ENCODE data around the gene GCSAM.
"Not testable (repeated sequence)": the region's sequence is repeated elsewhere in the genome, so short reads cannot be mapped to it uniquely, and the experiment has no call there.

The GCSAM gene

DNA sequence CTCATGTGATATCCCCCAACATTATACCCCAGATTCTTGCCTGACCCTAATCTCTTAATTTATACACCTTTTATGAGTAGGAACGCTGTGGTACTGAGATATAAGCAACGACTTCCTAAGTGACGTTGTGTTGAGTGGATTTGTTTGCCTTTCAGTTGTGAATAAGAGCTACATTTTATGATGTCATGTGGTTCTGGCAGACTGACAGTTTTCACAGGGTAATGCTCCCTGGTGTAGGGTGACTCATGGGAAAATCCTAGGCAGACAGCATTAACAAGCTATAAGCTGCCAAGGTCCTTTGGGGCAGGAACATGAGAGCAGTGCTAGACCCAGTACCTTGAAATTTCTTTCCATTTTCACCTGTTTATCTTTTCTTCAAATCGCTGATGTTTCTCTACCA, 35.7 kb downstream of the GCSAM start:
- peak; percentile 38 for DNase-seq

DNA sequence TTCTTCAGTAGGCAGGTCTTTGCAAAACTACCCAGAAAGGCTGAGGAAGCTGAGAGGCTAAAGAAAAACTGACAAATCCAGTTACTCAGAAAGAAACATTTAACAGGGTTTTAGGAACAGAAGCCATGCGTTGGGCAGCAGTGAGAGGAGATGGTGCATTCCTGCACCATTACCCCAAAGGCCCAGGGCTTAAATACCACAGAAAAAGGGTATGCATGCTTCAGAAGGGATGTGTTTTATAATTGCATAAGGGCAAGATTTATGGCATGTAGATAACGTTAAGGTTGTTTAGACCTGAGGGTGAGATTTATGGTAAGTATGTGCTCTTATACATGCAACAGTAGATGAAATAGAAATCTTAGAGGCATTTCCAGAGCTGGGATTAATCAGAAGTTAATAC, 36.9 kb downstream of the GCSAM start:
- no peak for DNase-seq

DNA sequence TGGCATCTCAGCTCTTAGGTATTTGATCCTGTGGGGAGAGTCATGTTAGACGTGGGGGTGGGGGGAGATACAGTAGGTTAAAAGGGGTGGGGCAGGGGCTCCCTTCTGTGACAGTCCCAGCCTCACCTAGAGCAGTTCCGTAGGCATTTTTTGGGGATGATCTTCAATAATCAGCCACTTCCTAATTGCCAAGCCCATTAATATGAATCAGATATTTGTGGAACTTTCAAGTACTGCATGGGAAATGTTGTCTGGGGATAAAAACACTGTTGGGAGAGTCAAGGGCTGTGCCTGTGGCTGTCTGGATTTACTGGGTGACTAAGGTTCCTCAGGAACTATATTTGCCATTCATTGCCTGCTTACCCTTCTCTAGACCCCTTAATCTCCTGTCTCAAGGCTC, 37.3 kb downstream of the GCSAM start:
- no peak for DNase-seq

DNA sequence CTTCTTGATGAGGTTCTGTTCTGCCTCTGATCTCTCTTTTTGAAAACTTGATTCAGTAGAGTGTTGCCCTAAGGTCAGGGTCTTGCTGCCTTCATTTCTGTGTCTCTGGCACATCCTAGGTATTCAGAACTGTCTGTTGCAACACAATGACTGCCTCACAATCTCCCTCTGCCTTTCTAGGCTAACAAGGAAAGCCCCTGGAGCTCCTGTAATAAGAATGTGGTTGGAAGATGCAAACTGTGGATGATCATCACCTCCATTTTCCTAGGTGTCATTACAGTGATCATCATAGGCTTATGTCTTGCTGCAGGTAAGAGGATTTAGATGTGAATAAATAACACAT, 39.9 kb downstream of the GCSAM start:
- DNase-seq, result no peak

DNA sequence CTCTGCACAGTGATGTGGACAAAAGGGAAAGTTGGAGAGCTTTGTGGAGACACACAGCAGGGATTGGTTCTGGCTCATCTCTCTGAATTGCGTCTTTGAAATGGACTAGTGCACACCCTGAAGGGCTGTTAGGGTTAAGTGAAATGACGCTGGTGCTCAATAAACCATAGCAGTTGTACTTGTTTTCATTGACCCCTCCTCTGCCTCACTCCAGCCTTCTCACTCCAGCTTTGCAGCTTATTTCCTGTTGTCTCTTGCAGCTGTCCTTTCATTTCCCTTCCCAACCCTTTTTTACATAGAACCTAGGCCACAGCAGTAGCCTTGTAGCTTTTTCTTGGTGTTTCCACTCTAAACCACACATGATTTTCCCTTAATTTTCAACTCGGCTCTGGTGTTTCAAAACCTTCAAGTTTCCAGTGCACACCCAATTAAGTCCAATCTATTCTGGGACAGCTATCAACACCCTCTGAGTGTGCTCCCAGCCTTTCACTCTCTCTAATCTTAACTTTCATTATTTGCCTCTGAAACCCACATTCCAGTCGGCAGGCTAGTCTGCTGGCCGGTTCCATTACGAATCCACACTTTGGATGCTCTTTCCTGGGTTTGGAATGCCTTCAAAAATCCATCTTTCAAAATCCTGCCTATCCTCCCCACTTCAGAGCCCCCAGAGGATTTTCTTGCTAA, 40.4 kb downstream of the GCSAM start:
- DNase-seq, result no peak

DNA sequence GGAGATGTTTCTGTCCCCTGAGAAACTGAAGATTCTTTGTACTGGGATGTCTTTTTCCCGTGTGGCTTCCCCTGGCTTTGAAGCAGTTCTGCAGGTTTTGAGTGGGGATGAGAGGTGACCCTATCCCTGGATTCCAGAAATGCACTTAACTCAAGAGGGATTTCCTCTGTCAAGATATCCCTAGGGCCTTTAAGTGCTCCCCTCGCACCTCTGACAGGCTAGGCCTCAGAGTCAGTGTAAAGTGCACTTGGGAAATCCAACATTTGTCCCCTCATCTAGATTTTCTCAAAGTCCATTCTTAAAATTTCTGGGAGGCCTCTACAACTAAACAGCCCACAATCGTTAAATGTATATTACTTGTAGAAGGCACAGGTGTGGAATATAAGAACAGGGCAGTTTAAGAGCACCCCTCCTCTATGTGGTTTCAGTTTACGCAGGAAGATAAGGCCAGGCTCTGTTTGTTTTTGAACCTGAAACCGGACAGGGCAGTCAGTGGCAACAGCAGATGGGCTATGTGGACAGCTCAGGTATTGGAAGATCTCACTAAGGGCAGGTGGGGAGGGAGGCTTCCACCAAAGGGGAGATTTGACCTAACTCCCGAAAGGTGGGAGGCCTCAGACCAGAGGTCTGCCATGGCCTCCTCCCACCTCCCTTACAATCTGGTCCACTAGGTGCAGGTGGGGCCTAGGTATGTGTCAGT, 42.0 kb downstream of the GCSAM start:
- DNase-seq, result no peak

DNA sequence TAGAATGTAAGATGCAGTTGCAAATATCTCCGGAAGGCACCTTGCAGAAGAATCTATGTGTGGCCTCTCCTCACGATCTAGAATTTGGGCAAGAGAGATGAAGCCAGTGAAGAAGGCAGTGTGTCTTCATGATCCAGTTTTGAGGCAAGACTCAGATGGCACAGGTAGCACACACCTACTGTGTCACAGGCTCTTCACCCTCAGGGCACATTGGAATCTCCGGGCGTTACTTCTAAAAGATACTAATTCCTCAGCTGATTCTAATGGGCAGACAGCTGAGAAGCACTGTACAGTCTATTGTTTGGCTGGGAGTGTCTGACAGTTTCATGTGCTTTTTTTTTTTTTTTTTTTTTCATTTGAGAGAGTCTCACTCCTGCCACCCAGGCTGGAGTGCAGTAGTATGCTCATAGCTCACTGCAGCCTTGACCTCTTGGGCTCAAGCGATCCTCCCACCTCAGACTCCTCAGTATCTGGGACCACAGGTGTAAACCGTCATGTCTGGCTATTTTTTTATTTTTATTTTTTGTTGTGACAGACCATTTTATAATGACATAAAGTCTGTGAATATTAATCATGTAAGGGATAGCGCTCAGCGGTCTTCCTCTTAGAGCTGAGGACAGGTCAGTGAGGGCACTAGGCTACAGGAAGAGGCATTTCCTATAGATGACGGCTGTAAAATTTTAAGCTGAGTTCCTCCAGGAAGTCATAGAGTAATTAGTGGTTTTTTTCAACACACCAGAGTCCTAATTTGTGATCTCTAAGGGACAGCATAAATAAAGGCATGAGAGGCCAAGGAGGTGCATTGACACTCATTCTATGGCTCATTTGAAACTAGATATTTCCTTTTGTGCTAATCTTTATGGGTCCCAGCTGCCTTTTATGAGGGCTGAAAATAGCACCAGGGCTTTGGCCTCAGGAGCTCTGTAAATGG, 42.8 kb downstream of the GCSAM start:
- DNase-seq, result peak; percentile 24

DNA sequence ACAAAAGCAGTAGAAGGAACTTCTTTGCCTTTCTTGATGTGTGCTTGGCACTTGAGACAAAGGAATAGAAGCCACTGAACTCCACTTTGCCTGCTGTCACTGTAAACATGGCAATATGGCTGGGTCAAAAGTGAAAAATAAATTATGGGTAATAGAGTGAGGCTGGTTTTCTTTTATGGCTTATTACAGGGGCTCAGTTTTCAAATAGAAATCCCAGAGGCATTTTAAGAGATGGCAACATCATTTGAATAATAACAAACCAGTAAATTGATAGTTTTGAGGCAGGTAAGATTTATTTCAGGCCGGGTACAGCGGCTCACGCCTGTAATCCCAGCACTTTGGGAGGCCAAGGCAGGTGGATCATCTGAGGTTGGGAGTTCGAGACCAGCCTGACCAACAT, 44.1 kb downstream of the GCSAM start:
- DNase-seq, result no peak

DNA sequence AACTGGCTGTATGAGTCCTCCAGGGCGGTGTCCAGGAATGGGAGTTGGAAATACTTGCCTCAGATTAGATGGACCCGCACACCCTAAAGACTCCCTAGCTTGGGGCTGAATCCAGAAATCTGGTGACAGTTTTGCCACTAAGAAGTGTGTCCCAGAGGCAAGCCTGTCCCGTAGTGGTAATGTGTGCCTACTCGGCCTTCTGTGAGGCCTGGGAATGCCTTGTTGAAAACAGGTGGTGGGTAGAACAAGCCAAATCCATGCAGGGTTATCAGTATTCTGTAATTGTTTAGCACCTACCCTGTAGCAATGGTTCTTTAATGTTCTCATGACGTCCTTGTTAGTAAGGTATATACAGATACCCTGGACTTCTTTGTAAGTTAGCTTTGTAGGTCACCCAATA, 45.3 kb downstream of the GCSAM start:
- no peak for DNase-seq

DNA sequence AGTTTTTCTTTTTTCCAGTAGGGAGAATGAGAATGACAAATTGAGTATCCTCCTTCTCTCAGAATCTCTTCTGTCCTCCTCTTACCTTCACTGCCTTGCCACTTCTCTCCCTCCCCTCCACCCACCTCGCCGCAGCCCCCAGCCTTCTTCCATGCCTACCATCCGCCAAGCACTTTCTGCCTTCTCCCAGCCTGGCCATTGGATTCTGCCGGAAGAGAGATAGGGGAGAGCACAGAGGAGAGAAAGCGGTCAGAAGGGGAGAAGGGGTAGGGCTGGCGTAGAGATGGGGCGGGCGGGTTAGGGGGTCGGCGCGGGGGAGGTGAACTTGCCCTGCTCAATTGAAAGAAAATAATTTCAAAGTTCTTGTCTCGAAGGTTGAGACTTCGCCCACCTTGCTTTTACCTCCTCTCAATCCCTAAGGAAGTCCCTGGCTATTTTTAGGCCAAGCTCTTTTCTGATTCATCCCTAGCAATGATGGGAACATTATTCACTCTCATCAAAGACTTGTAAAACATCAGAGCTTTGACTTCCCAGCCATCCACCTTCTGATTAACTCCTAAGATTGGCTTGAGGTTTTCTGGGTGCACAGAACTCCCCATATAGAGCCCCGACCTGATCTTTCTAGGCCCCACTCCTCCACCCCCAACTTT, 46.0 kb downstream of the GCSAM start:
- no peak for DNase-seq

DNA sequence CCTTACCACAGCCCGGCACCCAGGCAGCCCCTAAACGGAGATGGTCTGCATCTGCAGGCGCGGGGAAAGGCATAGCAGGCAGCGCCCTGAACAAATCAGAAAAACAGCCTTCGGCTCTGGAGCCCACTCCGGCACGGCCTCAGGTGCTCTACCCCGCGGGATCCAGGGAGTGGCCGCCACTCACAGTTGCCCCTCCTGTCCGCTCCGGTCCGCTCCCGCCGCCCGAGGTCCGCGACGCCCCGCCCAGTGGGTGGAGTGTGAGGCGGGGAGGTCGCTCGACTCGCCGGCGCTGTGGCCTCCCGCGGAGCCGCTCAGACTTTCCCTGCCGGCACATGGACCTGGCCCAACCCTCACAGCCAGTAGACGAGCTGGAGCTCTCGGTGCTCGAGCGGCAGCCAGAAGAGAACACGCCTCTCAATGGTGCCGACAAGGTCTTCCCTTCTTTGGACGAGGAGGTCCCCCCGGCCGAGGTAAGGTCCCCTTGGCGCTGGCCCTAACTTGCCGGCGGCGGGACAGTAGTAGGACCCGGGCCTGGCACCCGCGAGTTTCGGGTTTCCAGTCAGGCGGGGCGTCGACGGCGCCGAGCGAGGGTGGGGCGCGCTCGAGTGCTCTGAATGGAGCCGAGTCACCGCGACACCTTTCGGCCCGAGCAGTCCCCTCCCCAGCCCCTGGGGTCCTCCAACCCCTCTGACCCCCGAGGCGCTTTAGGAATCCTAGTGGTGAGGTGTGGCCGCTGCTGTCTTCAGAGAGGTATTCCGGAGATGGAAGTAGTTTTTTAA, 46.8 kb downstream of the GCSAM start, which contains the start of gene C3orf52:
TSS of gene C3orf52 (plus strand) at position 314 of the 779 bp plus-strand sequence. CDS start at position 333, 19 bp downstream.
- peak; percentile 74 for DNase-seq

DNA sequence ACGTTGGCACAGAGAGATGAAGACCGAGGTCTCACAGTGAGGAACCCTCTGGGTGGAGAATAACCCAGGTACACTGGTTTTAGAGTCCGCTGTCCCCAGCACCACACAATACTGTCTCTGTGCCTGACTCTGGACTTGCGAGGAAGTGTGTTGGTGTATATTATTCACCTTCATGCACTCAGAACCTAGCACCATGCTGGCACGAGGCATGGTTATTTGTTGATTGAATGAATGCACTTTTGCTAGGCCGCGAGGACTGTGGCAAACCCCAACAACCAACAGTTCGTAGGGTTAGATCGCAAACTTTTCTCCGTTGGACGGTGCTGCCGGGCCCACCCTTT, 47.3 kb downstream of the GCSAM start:
- no peak for DNase-seq

DNA sequence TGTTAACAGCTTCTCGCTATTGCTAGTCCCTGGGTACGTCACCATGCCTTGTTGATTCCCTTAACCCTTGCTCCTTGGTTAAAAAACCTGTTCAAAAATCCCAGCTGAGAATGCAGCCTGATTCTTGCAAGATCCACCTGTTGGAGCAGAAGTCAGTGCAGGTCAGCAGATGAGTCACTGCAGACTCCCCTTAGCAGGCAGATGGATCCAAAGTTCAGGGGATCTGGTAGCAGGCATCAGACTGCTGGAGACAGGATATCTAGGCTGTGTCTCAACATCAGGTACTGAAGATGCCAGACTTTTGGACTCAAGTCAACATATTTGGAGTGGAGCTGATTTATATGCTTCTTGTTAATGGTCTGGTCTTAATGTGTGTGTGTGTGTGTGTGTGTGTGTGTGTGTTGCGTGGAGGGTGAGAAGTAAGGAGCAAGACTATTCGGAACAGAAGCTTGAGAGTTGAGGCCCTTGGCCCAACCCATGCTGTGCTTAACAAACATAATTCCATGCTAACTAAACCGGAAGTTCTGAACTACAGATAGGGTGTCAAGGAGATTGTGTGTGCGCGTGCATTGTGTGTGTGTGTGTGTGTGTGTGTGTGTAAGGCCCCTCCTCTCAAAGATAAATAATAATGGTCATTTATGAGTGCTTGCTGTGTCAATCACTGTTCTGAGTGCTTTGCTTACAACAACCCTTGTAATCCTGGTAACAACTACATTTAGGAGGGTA, 47.9 kb downstream of the GCSAM start:
- DNase-seq, result no peak

DNA sequence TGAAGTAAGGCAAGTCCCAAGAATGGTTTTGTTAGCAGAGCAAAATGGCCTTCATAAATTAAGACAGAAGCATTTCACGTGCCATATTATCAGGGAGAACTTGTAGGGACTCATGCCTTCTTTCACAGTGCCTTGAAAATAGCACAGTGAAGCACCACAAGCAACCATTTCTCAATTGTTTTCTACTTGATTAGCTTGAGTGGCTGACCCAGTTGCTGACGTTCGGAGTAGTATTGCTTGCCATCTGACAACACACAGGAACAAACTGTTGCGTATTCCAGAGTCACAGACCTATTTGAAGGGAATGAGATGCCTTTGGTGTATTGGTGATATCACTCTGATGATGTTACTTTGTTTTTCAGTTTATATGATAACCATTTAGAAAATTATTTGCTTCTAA, 49.8 kb downstream of the GCSAM start:
- DNase-seq, result no peak

DNA sequence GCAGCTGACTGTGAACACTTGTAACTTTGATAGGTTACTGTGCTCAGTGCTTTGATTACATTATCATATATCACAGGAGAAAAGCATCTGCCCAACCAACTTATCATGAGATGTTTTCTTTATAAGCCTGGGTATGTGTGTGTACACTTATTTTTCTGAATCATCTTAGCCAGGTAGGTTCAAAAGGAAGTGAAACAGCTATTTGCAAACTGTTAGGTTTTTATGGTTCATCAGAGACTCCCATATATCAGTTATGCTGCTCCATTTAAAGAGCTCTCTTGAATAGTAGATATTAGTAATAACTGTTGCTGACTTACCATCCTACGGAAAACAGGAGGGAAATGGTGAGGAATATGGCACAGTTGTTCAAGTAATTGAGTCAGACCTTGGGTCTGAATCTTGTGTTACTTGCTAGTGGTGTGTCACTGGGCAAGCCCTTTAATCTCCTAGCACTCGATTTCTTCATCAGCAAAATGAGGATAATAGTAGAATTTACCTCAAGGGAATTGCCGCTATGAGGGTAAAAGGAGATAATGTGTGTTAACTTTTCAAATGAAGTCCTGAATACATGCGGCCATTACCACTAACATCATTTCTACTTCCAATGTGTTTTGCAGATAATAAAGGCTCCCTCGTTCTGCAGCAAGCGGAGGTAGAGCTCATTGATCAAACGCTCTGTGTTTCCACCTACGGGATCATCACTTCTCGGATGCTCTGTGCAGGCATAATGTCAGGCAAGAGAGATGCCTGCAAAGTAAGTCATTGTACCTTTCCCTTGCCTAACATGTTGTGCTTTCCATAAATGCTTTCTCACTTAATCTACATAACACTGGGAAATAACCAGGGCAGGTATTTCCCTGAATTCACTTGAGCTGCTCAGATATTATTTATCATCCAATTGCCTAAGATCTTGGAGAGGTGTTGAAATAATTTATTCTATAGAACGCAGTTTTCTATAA, 54.6 kb downstream of the GCSAM start:
- no peak for DNase-seq

DNA sequence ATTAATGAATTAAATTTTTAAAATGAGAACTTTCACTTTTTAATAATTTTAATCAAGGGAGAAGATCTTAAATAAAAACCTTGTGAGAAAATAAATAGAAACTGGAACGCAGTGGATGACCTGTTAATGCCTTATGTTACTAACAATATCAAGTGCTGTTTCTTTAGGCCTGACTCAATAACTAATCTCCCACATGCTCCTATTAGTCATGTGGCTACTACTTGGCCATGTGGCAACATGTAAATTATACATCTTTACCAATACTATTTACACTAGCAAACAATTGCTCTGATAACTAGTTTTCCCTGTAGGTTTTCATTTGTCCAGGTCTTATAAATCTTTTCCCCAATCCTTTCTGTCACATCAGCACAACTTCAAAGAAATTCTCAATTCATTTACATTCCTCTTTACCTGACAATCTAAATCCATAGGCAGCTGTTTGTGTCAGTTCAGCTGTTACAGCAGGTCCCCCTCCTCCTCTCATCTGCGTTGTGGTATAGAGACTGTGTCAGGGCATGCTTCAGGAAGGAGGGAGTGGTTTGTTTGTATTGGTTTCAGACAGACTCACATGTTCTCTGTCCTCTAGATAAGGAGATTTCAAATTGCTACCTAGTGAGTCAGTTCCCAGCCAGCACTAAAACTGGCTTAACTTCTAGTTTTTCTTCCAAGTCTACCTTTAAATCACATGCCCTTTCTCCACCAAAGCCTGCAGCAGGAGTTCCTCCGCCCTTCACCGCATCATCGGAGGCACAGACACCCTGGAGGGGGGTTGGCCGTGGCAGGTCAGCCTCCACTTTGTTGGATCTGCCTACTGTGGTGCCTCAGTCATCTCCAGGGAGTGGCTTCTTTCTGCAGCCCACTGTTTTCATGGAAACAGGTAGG, 58.2 kb downstream of the GCSAM start:
- DNase-seq, result peak; percentile 18

DNA sequence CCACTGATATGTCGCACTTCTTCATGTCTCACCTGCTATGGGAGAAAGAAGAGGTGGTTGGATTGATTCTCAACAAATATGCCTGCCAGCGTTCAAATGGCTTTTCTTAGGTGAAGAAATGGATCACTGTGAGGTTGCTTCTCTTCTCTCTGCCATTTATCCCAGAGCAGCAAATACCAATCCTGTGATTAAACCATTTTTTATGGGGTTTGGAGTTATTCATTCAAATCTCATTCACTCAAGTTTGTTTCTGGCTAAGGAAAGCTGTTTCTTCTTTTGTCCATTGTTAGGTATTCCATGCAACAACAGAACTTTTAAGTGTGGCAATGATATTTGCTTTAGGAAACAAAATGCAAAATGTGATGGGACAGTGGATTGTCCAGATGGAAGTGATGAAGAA, 59.0 kb downstream of the GCSAM start:
- DNase-seq, result no peak

DNA sequence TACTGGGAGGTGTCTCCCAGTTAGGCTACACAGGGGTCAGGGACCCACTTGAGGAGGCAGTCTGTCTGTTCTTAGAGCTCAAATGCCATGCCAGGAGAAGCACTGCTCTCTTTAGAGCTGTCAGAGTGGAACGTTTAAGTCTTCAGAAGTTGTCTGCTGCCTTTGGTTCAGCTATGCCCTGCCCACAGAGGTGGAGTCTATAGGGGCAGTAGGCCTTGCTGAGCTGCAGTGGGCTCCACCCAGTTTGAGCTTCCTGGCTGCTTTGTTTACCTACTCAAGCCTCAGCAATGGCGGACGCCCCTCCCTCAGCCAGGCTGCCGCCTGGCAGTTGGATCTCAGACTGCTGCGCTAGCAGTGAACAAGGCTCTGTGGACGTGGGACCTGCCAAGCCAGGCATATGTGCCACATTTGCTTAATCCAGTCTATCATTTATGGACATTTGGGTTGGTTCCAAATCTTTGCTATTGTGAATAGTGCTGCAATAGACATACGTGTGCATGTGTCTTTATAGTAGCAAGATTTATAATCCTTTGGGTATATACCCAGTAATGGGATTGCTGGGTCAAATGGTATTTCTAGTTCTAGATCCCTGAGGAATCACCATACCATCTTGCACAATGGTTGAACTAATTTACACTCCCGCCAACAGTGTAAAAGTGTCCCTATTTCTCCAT, 60.5 kb downstream of the GCSAM start:
- not testable (repeated sequence) for DNase-seq

All from hematopoietic multipotent progenitor cell treated with erythropoietin and hydrocortisone succinate and interleukin-3 and kit ligand, for 6 days (in vitro differentiated cells).